GM08714 (cell line): Measurements from ENCODE around the gene TGFB1I1.
A peak's percentile ranks its signal among the peaks of the same experiment; 100 is the strongest.
"Not testable (repeated sequence)": the region's sequence is repeated elsewhere in the genome, so short reads cannot be mapped to it uniquely, and the experiment has no call there.

Experiments used
- H3K4me3 ChIP-seq: fragments of 200-500 bp; sonication (Bioruptor generic); 2 replicates; pipeline ENCODE4 v1.5.1; 2014; ENCODE audit warnings: mild to moderate bottlenecking, low read length, inconsistent platforms
- ZNF274 ChIP-seq: IDR thresholded peaks from 2 replicates; pipeline ENCODE4 v1.6.1; 2012; ENCODE audit warnings: mild to moderate bottlenecking, low read depth, low read length

TGFB1I1 gene

DNA sequence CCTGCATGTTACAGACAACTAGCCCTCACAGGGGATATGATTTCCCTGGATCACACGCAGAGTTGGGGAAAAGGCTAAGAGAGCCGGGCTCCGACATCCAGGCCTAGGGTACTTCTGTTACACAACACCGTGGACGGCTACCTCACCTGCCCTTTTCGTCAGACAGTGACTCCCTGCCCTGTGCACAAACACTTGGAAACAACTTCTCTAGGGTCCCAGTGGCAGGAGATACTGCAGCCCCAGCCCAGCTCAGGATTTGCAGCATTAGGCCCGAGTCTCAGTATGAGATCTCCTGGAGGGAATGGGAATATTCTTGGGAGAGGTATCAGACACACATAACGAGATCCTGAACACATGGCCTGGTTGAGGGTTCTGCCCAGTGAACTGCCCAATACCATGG, 28.0 kb downstream of the TGFB1I1 start:
- no peak overlapping the region for H3K4me3 ChIP-seq

DNA sequence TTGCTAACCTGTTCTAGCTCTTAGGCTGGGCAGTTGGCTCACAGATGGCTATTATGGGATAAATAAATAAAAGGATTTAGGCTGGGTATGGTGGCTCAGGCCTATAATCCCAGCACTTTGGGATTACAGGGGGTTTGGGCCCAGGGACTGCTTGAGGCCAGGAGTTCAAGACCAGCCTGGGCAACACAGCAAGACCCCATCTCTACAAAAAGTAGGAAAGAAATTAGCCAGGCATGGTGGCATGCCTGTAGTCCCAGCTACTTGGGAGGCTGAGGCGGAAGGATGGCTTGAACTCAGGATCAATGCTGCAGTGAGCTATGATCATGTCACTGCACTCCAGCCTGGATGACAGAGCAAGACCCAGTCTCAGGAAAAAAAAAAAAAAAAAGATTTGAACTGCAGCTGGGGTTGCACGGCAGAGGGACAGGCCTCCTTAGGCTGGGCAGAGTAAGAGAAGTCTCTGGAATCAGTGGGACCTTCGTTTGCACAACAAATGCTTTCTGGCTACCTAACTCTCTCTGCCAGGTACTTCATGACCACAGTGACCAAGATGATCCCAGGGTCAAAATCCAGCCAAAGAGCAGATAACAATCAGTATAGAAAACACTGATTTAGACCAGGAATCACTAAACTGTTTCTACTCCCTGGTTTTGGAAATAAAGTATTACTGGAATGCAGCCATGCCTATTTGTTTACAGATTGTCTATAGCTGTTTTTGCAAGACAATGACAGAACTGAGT, 29.4 kb downstream of the TGFB1I1 start:
- no peak overlapping the region for H3K4me3 ChIP-seq
- no peak for TF ChIP-seq ZNF274

More for the DNA sequence above, 28.0 kb downstream of the TGFB1I1 start:
- TF ChIP-seq ZNF274 = no peak

DNA sequence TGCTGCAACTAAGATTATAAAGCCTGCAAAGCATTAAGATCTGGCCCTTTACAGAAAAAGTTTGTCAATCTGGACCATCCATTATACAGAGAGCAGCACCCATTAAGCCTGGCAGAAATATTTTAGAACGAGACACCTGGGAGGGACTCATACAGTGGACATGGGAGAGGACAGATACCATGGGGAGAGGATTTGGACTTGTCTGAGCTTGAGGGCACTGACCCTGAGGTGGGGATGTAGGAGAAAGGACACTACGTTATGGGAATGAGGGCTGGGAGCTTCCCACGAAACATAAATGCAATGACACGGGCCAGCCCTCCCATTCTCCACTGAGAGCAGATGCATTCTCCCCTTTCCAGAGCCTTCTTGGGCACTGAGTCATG, 30.0 kb downstream of the TGFB1I1 start:
- no peak for TF ChIP-seq ZNF274
- no peak overlapping the region for H3K4me3 ChIP-seq

DNA sequence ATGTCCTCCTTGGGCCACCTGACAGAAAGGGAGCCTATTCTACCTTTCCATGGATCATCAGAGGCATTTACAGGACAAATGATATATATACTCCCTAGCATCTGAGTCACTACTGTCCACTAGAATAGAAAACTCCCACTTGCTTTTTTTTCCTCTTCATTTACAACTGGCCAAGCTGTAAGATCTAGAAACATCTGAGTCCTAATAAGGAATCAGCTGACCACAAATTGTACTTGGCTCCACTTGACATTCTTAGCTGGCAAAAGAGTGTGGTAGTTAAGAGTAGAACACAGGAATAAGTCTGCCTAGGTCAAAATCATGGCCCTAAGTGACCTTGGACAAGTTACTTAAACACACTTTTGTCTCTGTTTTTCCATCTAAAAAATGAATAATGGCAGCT, 31.0 kb downstream of the TGFB1I1 start:
- H3K4me3 ChIP-seq = no peak overlapping the region
- TF ChIP-seq ZNF274 = no peak

DNA sequence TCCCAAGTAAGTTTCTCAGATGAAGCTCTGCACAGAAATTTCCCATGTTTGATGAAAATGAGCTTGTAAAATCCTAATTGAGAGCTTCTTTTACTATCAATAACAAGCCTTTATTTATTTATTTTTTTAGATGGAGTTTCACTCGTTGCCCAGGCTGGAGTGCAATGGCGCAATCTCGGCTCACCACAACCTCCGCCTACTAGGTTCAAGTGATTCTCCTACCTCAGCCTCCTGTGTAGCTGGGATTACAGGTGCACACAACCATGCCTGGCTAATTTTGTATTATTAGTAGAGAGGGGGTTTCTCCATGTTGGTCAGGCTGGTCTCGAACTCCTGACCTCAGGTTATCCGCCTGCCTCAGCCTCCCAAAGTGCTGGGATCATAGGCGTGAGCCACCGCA, 31.6 kb downstream of the TGFB1I1 start:
- H3K4me3 ChIP-seq = not testable (repeated sequence)

DNA sequence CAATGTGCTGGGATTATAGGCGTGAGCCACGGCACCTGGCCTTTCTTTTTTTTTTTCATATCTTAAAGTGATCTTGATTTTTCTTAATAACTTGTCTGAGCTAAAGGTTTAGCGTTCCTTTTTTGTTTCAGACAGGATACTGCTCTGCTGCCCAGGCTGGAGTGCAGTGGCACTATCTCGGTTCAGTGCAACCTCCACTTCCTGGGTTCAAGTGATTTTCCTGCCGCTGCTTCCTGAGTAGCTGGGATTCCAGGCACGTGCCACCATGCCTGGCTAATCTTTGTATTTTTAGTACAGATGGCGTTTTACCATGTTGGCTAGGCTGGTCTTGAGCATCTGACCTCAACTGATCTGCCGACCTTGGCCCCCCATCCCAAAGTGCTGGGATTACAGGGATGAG, 32.2 kb downstream of the TGFB1I1 start:
- H3K4me3 ChIP-seq = no peak overlapping the region
- TF ChIP-seq ZNF274 = no peak

DNA sequence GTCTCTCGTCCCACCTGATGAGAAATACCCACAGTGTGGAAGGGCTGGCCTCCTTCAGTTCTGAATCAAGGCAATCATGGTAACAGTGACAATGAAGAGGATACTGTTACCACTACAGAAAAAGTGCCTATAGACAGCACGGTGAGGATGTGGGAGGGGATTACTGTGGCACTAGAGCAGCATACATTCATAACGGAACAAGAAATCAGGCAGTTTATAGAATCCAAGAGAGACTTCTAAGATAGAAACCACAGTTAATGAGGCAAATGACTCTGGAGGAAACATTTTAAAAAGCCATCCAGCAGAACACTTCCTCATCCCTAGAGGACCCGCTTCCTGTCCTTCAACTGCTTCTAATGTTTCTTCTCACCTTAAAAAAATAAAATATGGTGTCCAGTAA, 33.5 kb downstream of the TGFB1I1 start:
- TF ChIP-seq ZNF274 = no peak
- H3K4me3 ChIP-seq = no peak overlapping the region

DNA sequence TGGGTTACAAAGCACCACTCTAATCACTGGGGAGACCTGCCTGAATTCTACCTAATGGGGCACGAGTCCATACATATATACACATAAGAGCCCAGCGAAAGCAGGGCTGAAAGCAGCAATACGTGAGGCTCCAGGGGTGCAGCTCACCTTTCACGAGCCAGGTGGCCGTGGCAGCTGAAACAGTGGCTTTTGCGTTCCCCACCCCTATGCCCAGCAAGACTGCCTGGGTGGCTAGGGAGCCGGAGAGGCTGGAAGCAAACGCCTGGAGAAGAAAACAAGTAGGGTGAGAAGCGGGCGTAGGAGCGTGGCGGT, 35.6 kb downstream of the TGFB1I1 start:
- peak overlapping the region; percentile 95 for H3K4me3 ChIP-seq
- TF ChIP-seq ZNF274 = no peak

DNA sequence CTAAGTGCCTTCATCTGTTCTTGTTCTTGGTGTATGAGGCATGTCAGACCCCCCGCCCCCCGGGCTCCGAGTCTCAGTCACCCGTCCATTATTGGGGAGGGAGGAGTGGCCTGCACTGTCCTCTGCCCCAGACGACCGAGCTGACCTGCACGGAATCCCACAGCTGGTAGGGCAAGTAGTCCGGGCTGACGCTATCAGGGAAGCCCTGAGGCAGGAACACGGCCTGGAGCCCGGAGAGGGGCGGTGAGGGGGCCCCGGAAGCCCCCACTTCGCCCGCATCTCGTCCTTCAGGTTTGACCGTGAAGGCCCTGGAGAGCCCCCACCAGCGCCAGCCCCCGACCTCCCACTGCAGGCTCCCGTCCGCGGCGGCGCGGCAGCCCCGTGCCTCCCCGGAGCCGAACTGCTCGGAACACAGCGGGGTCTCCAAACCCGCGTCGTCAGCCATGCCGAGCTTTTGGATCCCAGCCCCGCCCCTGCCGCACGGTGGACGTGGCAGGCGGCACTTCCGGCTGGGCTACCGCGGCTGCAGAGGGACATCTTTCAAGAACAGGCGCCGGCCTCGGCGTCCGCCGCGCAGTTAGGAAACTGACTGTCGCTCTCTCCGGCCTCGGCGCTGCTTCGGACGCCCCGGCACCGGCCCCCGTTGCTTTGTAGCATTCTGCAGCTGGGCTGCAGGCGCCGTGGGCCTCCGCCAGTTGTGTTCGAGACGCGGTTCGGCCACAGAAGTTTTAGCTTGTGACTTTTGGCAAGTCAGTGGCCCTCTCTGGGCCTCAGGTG, 36.2 kb downstream of the TGFB1I1 start, which contains the start of gene RUSF1:
TSS of gene RUSF1 (minus strand) at position 463 of the 777 bp plus-strand sequence. CDS start at position 445, 18 bp downstream.
- TF ChIP-seq ZNF274 = no peak
- peak within 1 kb of the TSS; percentile 95 for H3K4me3 ChIP-seq

DNA sequence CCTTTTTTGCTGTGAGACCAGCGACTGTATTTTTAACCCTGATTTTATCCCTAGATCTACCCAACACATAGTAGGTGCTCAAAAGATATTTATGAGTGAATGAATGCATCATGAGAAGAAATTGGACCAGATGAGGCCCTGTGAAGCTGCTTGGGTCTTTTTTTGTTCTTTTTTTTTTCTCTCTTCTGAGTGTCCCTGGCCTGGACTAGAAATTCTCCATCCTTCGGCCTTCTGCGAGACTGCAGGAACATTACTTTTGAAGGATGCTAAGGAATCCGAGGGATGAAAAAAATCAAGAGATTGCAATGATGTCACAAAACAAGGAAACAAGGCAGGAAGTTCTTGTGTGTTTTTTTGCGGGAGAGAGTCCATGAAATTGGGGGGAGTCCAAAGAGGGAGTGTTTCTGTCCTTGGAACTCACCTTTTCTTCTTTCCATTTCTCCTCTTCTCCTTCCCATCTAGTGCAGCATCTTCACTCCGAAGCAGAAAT, 36.8 kb downstream of the TGFB1I1 start:
- TF ChIP-seq ZNF274 = no peak
- peak overlapping the region; percentile 95 for H3K4me3 ChIP-seq

DNA sequence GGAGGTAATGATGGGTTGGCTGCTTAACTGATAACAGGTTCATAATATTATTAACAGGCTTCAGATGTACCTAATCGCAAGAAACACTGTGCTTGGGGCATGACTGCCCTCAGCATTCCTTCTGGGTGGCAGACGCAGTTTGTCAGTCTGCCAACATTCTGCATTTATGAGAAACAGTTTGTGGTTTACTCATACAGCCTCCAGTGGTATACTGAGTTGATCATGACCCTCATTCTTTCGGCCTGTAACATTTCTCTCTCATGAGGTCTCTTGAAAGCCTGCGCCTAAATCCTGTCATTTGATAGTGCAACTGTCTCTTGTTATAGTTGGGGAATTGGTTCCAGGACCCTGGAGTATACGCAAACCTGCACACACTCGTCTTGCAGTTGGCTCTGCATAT, 41.2 kb downstream of the TGFB1I1 start:
- no peak overlapping the region for H3K4me3 ChIP-seq
- TF ChIP-seq ZNF274 = no peak

DNA sequence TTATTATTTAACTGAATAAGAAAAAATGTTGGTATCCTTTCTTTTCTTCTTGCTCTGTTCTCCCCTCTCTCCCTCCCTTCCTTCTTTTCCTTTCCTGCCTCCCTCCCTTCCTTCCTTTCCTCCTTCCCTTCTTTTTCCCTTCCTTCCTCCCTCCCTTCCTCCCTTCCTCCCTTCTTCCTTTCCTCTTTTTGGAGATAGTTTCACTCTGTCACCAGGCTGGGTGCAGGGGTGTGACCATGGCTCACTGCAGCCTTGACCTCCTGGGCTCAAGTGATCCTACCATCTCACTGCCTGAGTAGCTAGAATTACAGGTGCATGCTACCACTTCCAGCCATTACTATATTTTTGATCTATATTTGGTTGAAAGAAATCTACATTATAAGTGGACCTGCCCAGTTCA, 41.9 kb downstream of the TGFB1I1 start:
- no peak overlapping the region for H3K4me3 ChIP-seq
- no peak for TF ChIP-seq ZNF274

DNA sequence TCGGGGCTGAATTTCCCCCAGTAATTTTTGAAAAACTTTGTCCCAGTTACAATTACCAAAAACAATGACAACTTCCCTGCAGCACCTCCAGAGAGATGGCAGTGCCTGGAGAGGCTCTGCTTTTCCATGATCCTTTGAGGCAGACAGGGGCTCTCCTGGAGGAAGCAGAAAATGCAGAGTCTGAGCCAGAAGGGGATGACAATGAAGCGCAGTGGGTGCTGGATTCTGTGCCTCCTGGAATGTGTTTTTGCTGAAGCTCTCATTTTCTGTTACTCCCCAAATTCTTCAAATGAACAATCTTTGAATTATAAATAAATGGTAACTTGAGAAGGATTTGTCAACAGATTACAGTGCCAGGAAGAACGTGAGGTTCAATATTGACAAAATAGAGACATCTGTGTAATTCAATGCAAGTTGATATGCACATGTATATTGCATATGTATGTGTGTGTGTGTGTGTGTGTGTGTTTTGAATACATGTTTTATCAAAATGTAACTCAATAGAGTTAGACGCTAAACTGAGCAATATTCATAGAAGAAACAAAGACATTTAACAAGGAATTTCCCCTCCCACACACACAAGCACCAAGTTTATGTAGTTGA, 45.9 kb downstream of the TGFB1I1 start:
- H3K4me3 ChIP-seq = no peak overlapping the region
- no peak for TF ChIP-seq ZNF274

DNA sequence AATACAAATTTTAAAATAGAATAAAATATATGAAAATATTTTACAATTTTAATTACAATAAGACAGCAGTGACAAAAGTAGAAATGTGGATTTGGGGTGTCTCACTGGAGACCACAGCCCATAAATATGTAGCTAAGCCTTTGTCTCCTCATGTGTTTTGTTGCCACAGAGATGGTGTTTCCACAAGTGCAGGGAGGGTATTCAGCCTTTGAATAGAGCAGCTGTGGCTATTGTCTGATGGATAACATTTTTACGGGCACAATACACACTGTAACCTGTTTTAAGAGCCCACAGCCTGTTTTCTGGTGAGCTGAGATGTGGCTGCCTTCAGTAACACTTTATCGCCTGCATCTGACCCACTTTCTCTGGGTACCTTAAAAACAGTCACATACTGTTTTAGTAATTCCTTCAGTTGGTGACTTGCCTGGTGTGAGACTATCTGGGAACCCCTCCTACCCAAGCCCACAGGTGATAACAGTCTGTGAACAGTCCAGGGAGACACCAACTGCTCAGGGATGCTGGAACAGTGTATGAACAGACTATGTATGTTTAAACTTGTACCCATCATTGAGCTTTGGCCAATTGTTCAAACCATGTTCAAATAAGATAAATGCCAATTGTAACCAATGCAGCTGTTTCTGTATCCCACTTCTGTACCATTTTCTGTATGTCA, 47.9 kb downstream of the TGFB1I1 start:
- TF ChIP-seq ZNF274 = no peak

More for the DNA sequence above, 47.9 kb downstream of the TGFB1I1 start:
- no peak overlapping the region for H3K4me3 ChIP-seq
